Endothelial cell of umbilical vein (primary cell): ENCODE measurements around the gene NELL2. TPM values are rescaled to one million over a fixed set of nuclear protein-coding genes. Genes with fewer than 3 reads are reported as not detected.

Experiments used
- BruUV-seq: library from RNA; stranded (reverse); fragments of 400-500 nt; replicated peaks from 2 replicates; lab custom pipeline; 2021; lab: Mats Ljungman, UMichigan
- CTCF ChIA-PET: fragments of 300-600, 350-600 bp; sonication (Branson Sonifier 250); formaldehyde crosslinking; loops from one replicate; lab custom pipeline; 2021; ENCODE audit warnings: antibody characterized with exemption, inconsistent platforms; lab: Charles Lee
- POLR2A ChIA-PET: fragments of 300-600, 350-600 bp; sonication (Branson Sonifier 250); formaldehyde crosslinking; loops from one replicate; lab custom pipeline; 2021; ENCODE audit warnings: antibody characterized with exemption, inconsistent platforms; lab: Charles Lee
- DNase-seq: peaks from one replicate; pipeline ENCODE4 v3.0.0-alpha.2; 2011; ENCODE audit warnings: low read depth, low spot score
- FAIRE-seq: peaks from 2 replicates; lab custom pipeline; 2011; peaks lifted over from hg19 to GRCh38; lab: Jason Lieb, UNC
- H2AFZ ChIP-seq: 2 replicates; pipeline ENCODE4 v1.6.0; 2012; ENCODE audit warnings: low read depth, low read length, control low read depth, inconsistent platforms
- H3K27ac ChIP-seq: 2 replicates; pipeline ENCODE4 v1.5.1; 2011; ENCODE audit warnings: low read depth, mild to moderate bottlenecking, control low read depth, low read length, moderate library complexity; ENCODE audit not compliant: insufficient read depth
- H3K27me3 ChIP-seq, 2 experiments: 2 replicates each; pipeline versions ENCODE4 v1.6.0 to v1.6.1; 2011; ENCODE audit warnings: low read length in 2 of 2, mixed read lengths in 1 of 2; ENCODE audit not compliant: control insufficient read depth in 2 of 2, insufficient read depth in 2 of 2
- H3K36me3 ChIP-seq, 2 experiments: 2 replicates in 1 of 2; 3 replicates in 1 of 2; pipeline ENCODE4 v1.5.1; 2011; ENCODE audit warnings: low read length in 2 of 2, mild to moderate bottlenecking in 1 of 2, moderate library complexity in 1 of 2; ENCODE audit not compliant: control insufficient read depth in 2 of 2, insufficient read depth in 2 of 2; ENCODE audit errors: extremely low read depth in 1 of 2
- H3K4me1 ChIP-seq: 3 replicates; pipeline ENCODE4 v1.5.1; 2011; ENCODE audit warnings: mild to moderate bottlenecking, low read length; ENCODE audit not compliant: control insufficient read depth, insufficient read depth; ENCODE audit errors: extremely low read depth
- H3K4me2 ChIP-seq: 2 replicates; pipeline ENCODE4 v1.6.1; 2011; ENCODE audit warnings: low read length, control low read depth, mixed read lengths; ENCODE audit not compliant: insufficient read depth
- H3K4me3 ChIP-seq, 3 experiments: fragments of 200-600 bp in 1 of 3; sonication (generic), shearing (Covaris generic) in 1 of 3; replicated peaks in 1 of 3; 2 replicates each; pipeline ENCODE4 v1.5.1; 2011 to 2016; ENCODE audit warnings: control low read depth in 3 of 3, low read length in 3 of 3, mild to moderate bottlenecking in 2 of 3, inconsistent platforms in 1 of 3, low read depth in 1 of 3, moderate library complexity in 1 of 3; ENCODE audit not compliant: insufficient read depth in 1 of 3
- H3K79me2 ChIP-seq: 2 replicates; pipeline ENCODE4 v1.6.0; 2012; ENCODE audit warnings: low read length, inconsistent platforms; ENCODE audit not compliant: control insufficient read depth, insufficient read depth
- H3K9ac ChIP-seq: replicated peaks from 2 replicates; pipeline ENCODE3; 2011; ENCODE audit warnings: low read length, control low read depth; ENCODE audit not compliant: insufficient read depth; ENCODE audit errors: extremely low read depth
- H3K9me1 ChIP-seq: replicated peaks from 3 replicates; pipeline ENCODE4 v1.6.0; 2011; ENCODE audit warnings: mild to moderate bottlenecking, low read length; ENCODE audit not compliant: control insufficient read depth, insufficient read depth; ENCODE audit errors: extremely low read depth
- H3K9me3 ChIP-seq: replicated peaks from 2 replicates; pipeline ENCODE4 v1.5.1; 2012; ENCODE audit warnings: low read length, inconsistent platforms; ENCODE audit not compliant: control insufficient read depth, insufficient read depth
- H4K20me1 ChIP-seq: replicated peaks from 2 replicates; pipeline ENCODE3; 2011; ENCODE audit warnings: mild to moderate bottlenecking, low read length; ENCODE audit not compliant: control insufficient read depth, insufficient read depth; ENCODE audit errors: extremely low read depth
- EZH2 ChIP-seq: IDR thresholded peaks from 2 replicates; pipeline ENCODE4 v1.6.1; 2012; ENCODE audit warnings: borderline replicate concordance, low read depth, mild to moderate bottlenecking, moderate library complexity, low read length, inconsistent platforms; ENCODE audit not compliant: severe bottlenecking
- FOS ChIP-seq: IDR thresholded peaks from 2 replicates; pipeline ENCODE4 v1.6.1; 2011; ENCODE audit warnings: mild to moderate bottlenecking, low read length, moderate library complexity, borderline replicate concordance; ENCODE audit not compliant: insufficient read depth
- GATA2 ChIP-seq: IDR thresholded peaks from 2 replicates; pipeline ENCODE4 v1.7.0; 2011; ENCODE audit warnings: low read depth, mild to moderate bottlenecking, moderate library complexity, mixed read lengths, low read length; ENCODE audit not compliant: insufficient read length, insufficient read depth
- JUN ChIP-seq: IDR thresholded peaks from 2 replicates; pipeline ENCODE4 v1.6.1; 2011; ENCODE audit warnings: borderline replicate concordance, low read depth; ENCODE audit not compliant: insufficient read length, insufficient read depth
- MYC ChIP-seq: IDR thresholded peaks from one replicate; pipeline ENCODE4 v1.6.1; 2011; ENCODE audit warnings: mild to moderate bottlenecking, low read depth, low read length
- POLR2A ChIP-seq: IDR thresholded peaks from 2 replicates; pipeline ENCODE4 v1.6.1; 2012; ENCODE audit warnings: low read depth, mild to moderate bottlenecking, control low read depth, low read length
- POLR2AphosphoS5 ChIP-seq: IDR thresholded peaks from 2 replicates; pipeline ENCODE4 v1.6.1; 2012; ENCODE audit warnings: low read depth, mild to moderate bottlenecking, control low read depth, low read length, moderate library complexity; ENCODE audit not compliant: insufficient read depth
- dilution Hi-C: fragments of 300-500 bp; cut with MboI; formaldehyde crosslinking; loops from one replicate; pipeline ENCODE4 v1.15.0; 2019; ENCODE audit warnings: low sequenced_read_pairs; ENCODE audit not compliant: extremely low pct_ligation_motif_present
- intact Hi-C: fragments of 100-400 bp; cut with micrococcal nuclease; formaldehyde crosslinking; loops from one replicate; pipeline ENCODE4 v1.10.0; 2022
- polyA plus RNA-seq, 4 experiments: library from polyadenylated mRNA; depleted of rRNA in 3 of 4; stranded (reverse) in 3 of 4; unstranded in 1 of 4; fragments of >200 nt; gene quantifications; 2 replicates each; pipeline versions ENCODE4 v1.2.1 to v1.2.3, GENCODE V29; 2011 to 2012; ENCODE audit warnings: missing spikeins in 1 of 4
- total RNA-seq: library from RNA; stranded (reverse); gene quantifications from 2 replicates; pipeline ENCODE4 v1.2.3, GENCODE V29; 2021
- TF ChIP-seq, protein P1 (sequence below): IDR thresholded peaks from 2 replicates; pipeline ENCODE4 v1.6.1; 2011; ENCODE audit not compliant: insufficient read depth, insufficient read length
- TF ChIP-seq, protein P2 (sequence below), 2 donors: IDR thresholded peaks; 1 replicate in 1 of 2; 2 replicates in 1 of 2; pipeline ENCODE4 v1.5.1; 2011; ENCODE audit warnings: low read length in 2 of 2, mild to moderate bottlenecking in 2 of 2, moderate library complexity in 2 of 2, control low read depth in 1 of 2, inconsistent platforms in 1 of 2, low read depth in 1 of 2; ENCODE audit not compliant: insufficient read depth in 1 of 2; ENCODE audit errors: extremely low read depth in 1 of 2

The NELL2 gene
- total and polyA plus RNA-seq, 2 donors (not counting 3 experiments of a cell fraction or from before 2014, with no cell fraction given): 0.11 to 0.49 TPM

DNA sequence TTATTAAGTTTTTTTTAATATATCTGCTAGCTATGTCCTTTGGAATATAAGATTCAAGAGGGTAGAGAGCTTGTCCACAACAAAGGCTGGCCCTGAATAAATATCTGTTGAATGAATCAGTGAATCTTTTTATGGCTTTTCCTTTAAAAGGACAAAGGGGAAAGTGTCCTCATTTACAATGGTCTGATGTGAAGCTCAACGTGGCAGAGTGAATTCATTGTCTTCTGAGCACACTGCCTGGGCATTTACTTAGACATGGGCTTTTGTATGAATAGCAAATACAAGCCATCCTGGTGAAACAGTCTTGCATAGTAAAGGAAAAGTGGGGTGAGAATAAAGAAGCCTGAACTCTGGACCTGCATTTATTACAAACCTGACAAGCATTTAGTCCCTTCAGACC, 201.2 kb downstream of the NELL2 start:
- FAIRE-seq (no peak), DNase-seq (no peak)
- Histone ChIP-seq H2AFZ (no peak overlapping the region), H3K4me3 (no peak overlapping the region), H3K4me1 (no peaks in the 10 kb centered on the region), H4K20me1 (no peaks in the 10 kb centered on the region), H3K9me1 (no peaks in the 10 kb centered on the region), H3K9ac (no peak overlapping the region), H3K4me2 (no peak overlapping the region), H3K9me3 (no peaks in the 10 kb centered on the region), H3K27me3 (no peaks in the 10 kb centered on the region), H3K79me2 (no peaks in the 10 kb centered on the region), H3K36me3 (no peaks in the 10 kb centered on the region), H3K27ac (no peak overlapping the region)
- dilution Hi-C loops (no loop called here), intact Hi-C loops (no loop called here)
- TF ChIP-seq EZH2: no peak
- TF ChIP-seq POLR2A: no peak
- no peak for TF ChIP-seq GATA2
- TF ChIP-seq POLR2AphosphoS5: no peak
- TF ChIP-seq, protein P1, sequence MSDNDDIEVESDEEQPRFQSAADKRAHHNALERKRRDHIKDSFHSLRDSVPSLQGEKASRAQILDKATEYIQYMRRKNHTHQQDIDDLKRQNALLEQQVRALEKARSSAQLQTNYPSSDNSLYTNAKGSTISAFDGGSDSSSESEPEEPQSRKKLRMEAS: no peak
- TF ChIP-seq, protein P2, sequence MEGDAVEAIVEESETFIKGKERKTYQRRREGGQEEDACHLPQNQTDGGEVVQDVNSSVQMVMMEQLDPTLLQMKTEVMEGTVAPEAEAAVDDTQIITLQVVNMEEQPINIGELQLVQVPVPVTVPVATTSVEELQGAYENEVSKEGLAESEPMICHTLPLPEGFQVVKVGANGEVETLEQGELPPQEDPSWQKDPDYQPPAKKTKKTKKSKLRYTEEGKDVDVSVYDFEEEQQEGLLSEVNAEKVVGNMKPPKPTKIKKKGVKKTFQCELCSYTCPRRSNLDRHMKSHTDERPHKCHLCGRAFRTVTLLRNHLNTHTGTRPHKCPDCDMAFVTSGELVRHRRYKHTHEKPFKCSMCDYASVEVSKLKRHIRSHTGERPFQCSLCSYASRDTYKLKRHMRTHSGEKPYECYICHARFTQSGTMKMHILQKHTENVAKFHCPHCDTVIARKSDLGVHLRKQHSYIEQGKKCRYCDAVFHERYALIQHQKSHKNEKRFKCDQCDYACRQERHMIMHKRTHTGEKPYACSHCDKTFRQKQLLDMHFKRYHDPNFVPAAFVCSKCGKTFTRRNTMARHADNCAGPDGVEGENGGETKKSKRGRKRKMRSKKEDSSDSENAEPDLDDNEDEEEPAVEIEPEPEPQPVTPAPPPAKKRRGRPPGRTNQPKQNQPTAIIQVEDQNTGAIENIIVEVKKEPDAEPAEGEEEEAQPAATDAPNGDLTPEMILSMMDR (IDR thresholded peaks at IDR 0.05; ENCODE audit: extremely low read depth in 1 of 2, insufficient read depth in 1 of 2, low read depth in 1 of 2, low read length in 2 of 2): no peak
- no peak for TF ChIP-seq MYC
- TF ChIP-seq JUN: no peak
- TF ChIP-seq FOS: no peak
- no TSS peak for BruUV-seq
- CTCF ChIA-PET: no interaction called here
- POLR2A ChIA-PET: no interaction called here
